GM20000 (cell line): Measurements from ENCODE around the gene LCP1.

Source experiments
- DNase-seq: peaks from one replicate; pipeline ENCODE4 v3.0.0; 2012; ENCODE audit warnings: low spot score
- TF ChIP-seq, protein P1 (sequence below): IDR thresholded peaks from 2 replicates; pipeline ENCODE4 v1.5.1; 2012; ENCODE audit warnings: mild to moderate bottlenecking, control low read depth; ENCODE audit errors: extremely low read depth, missing control alignments

LCP1 gene

DNA sequence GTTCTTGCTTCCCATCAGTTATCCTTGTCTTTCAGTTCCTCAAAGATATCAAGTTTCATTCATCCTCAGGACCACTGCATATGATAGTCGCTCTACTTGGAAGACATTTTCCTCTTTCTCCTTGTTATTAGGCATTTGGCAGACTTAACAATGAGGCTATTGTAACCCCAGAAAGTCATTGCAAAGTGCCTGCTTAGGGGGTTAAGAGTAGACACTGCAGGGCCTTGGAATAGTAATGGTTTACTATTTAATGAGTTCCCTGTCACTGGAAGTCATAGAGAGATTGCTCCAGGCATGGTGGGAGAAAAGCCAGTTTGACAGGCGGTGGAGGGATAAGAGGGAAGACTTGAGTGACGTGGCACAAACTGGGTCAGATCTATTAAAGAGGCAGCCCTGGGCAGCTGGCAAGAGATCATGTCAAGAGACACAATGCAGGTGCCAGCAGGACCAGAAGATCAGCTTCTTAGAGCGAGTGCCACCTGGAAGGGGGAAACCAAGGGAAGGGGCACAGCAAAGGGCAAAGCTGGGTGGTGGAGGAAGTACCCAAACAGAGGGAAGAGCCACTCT lies 60.3 kb downstream of the LCP1 start:
- TF ChIP-seq, protein P1, sequence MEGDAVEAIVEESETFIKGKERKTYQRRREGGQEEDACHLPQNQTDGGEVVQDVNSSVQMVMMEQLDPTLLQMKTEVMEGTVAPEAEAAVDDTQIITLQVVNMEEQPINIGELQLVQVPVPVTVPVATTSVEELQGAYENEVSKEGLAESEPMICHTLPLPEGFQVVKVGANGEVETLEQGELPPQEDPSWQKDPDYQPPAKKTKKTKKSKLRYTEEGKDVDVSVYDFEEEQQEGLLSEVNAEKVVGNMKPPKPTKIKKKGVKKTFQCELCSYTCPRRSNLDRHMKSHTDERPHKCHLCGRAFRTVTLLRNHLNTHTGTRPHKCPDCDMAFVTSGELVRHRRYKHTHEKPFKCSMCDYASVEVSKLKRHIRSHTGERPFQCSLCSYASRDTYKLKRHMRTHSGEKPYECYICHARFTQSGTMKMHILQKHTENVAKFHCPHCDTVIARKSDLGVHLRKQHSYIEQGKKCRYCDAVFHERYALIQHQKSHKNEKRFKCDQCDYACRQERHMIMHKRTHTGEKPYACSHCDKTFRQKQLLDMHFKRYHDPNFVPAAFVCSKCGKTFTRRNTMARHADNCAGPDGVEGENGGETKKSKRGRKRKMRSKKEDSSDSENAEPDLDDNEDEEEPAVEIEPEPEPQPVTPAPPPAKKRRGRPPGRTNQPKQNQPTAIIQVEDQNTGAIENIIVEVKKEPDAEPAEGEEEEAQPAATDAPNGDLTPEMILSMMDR, result no peak
- DNase-seq, result no peak

DNA sequence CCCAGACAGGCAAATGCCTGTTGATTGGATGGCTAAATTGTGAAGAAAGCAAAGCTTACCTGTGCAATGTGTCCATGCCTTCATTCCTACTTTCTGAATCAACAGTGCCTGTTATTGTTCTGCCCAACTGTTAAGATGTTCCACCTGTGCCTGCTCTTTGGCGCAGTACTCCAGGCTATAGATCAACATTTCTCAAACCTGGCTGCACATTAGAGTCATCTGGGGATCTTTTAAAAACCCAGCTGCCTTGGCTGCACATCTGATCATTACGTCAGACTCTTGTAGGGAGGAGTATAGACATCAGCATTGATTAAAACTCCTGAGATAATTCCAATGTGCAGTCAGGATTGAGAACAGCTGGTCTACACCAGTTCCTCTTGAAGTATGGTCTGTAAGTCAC lies 60.9 kb downstream of the LCP1 start:
- TF ChIP-seq, protein P1, result no peak
- no peak for DNase-seq

GRCh38 chr13:46119883-46120614 lies 61.9 kb downstream of the LCP1 start:
- no peak for DNase-seq
- TF ChIP-seq, protein P1, result no peak

DNA sequence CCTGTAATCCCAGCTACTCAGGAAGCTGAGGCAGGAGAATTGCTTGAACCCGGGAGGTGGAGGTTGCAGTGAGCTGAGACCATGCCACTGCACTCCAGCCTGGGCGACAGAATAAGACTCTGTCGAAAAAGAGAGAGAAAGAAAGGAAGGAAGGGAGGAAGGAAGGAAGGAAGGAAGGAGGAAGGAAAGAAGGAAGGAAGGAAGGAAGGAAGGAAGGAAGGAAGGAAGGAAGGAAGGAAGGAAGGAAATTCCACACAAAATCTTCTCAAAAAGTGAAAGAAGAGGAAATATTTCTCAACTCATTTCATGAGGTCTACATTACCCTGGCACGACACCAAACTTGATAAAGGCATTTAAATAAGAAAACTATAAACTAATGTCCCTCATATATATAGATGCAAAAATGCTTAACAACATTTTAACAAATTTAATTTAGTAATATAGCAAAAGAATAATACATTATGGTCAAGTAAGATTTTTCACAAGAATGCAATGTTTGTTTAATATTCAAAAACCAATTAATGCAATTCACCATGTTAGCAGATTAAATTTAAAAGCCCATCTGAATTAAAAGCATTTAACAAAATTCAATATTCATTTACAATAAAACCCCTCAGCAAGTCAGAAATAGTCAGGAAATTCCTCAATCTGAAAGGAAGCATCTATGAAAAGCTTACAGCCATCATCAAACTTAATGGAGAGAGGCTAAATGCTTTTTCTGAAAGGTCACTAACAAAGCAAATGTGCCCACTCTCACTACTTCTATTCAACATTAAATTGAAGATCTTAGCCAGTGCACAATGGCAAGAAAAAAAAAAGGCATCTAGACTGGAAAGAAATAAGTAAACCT lies 65.1 kb downstream of the LCP1 start:
- TF ChIP-seq, protein P1, result no peak
- DNase-seq, result no peak

GRCh38 chr13:46114613-46115012 lies 67.4 kb downstream of the LCP1 start:
- TF ChIP-seq, protein P1, result no peak
- no peak for DNase-seq

GRCh38 chr13:46113596-46113995 lies 68.4 kb downstream of the LCP1 start:
- no peak for DNase-seq
- TF ChIP-seq, protein P1, result no peak

DNA sequence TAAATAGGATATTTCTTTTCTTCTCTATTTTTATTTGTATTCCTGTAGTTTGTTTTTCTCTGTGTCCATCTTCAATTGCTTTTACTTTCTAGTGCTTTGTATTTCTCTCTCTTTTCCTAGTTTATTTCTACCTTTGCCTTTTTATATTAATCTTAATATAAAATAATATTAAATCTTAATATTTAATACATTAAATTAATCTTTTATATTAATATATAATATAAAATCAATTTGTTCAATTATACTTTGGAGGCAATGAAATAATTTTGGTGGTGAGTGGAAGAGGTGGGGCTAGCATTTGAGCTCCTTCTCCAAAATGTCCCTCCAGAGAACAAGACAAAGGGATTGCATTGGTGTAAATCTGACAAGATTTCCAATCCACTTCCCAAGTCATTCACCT lies 70.8 kb downstream of the LCP1 start:
- no peak for DNase-seq

More for the DNA sequence above, 70.8 kb downstream of the LCP1 start:
- TF ChIP-seq, protein P1, result no peak
